Ovary (tissue), 3 donors: Measurements from ENCODE around the gene LETM1.

ENCODE experiments used
- EP300 ChIP-seq: sonication (generic); formaldehyde crosslinking; IDR thresholded peaks from one replicate; pipeline ENCODE4 v1.6.1; 2017; ENCODE audit warnings: antibody characterized with exemption
- POLR2A ChIP-seq: fragments of 450-650 bp; IDR thresholded peaks from one replicate; pipeline ENCODE4 v1.6.1; 2017; ENCODE audit warnings: antibody characterized with exemption, mild to moderate bottlenecking, moderate library complexity
- TF ChIP-seq, protein P1 (sequence below), 3 donors: fragments of 450-650 bp in 2 of 3; fragments of 200-600 bp in 1 of 3; IDR thresholded peaks; one replicate each; pipeline versions ENCODE4 v1.5.1 to v1.8.0; 2016 to 2022; ENCODE audit warnings: antibody characterized with exemption in 3 of 3, mild to moderate bottlenecking in 1 of 3
- donor health status: DM: no; HTN: no; CAD: no.

DNA sequence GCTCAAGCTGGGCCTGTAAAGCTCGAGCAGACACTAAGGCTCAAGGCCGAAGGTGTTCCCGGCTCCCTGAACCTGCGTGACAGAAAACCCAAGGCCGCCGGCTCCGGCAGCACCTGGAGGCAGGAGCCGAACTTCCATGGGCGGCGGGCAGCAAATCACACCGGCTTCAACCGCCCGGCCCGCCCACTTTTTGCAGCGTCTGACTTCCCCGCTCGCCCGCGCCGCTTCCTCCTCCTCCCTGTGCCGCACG lies 14.3 kb upstream of the LETM1 start:
- TF ChIP-seq, protein P1, sequence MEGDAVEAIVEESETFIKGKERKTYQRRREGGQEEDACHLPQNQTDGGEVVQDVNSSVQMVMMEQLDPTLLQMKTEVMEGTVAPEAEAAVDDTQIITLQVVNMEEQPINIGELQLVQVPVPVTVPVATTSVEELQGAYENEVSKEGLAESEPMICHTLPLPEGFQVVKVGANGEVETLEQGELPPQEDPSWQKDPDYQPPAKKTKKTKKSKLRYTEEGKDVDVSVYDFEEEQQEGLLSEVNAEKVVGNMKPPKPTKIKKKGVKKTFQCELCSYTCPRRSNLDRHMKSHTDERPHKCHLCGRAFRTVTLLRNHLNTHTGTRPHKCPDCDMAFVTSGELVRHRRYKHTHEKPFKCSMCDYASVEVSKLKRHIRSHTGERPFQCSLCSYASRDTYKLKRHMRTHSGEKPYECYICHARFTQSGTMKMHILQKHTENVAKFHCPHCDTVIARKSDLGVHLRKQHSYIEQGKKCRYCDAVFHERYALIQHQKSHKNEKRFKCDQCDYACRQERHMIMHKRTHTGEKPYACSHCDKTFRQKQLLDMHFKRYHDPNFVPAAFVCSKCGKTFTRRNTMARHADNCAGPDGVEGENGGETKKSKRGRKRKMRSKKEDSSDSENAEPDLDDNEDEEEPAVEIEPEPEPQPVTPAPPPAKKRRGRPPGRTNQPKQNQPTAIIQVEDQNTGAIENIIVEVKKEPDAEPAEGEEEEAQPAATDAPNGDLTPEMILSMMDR (IDR thresholded peaks at IDR 0.05), result no peak
- TF ChIP-seq POLR2A, result no peak
- TF ChIP-seq EP300, result no peak
